Upper lobe of right lung (tissue), 1 donor: ENCODE data around the gene POLR3G. TPM values are rescaled to one million over a fixed set of nuclear protein-coding genes. Genes with fewer than 3 reads are reported as not detected.
A peak's percentile ranks its signal among the peaks of the same experiment; 100 is the strongest.

ENCODE experiments used
- ATAC-seq: fragments of 200-7000 bp; cut with Tn5 transposase; one replicate; pipeline ENCODE4 v1.9.1; 2020; ENCODE audit warnings: mild to moderate bottlenecking, moderate library complexity
- DNase-seq: peaks from one replicate; pipeline ENCODE4 v3.0.0-alpha.2; 2020
- H3K27ac ChIP-seq: fragments of 200-600 bp; one replicate; pipeline ENCODE4 v1.8.0; 2022
- H3K27me3 ChIP-seq: fragments of 200-600 bp; one replicate; pipeline ENCODE4 v1.8.0; 2022; ENCODE audit warnings: mild to moderate bottlenecking
- H3K36me3 ChIP-seq: fragments of 200-600 bp; one replicate; pipeline ENCODE4 v1.8.0; 2022
- H3K4me1 ChIP-seq: fragments of 200-600 bp; one replicate; pipeline ENCODE4 v1.8.0; 2022
- H3K4me3 ChIP-seq: fragments of 200-600 bp; one replicate; pipeline ENCODE4 v1.8.0; 2022; ENCODE audit warnings: mild to moderate bottlenecking
- H3K9me3 ChIP-seq: fragments of 200-600 bp; one replicate; pipeline ENCODE4 v1.8.0; 2022
- intact Hi-C: fragments of 100-400 bp; cut with DNase I; formaldehyde crosslinking; loops from one replicate; pipeline ENCODE4 v1.11.0; 2022
- total RNA-seq: library from RNA; stranded (reverse); fragmentation: NEBNext Ultra II Directional; extraction: Animal tissue kit (Norgen Biotek cat#: 25700); gene quantifications from one replicate; pipeline ENCODE4 v1.2.1, GENCODE V29; 2021
- TF ChIP-seq, protein P1 (sequence below): fragments of 200-600 bp; IDR thresholded peaks from one replicate; pipeline ENCODE4 v1.8.0; 2022; ENCODE audit warnings: antibody characterized with exemption
- donor health status: DM: no; HTN: yes; CAD: no; lungs with severe emphysema.

POLR3G gene
- total RNA-seq, 1 donor from 2014 or later, result 0.93 TPM

DNA sequence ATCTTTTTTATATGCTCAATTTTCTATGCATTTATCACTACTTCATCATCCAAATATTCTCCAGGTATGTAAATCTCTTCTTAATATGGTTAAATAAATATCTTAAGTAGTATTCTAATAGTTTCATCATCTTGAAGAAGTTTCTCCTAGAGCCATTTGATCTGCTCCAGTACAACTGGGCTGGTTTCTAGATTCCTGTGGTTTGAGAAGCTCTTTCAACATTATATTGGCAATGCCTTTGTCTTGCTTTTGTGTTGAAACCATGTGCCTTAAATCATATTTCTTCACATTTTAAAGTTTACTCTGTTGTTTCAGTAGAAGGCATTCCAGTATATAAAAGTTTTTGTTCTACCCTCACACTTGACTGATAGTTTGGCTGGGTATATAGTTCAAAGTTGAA, 27.7 kb upstream of the POLR3G start:
- no peaks in the 10 kb centered on the region for H3K36me3 ChIP-seq
- DNase-seq (no peak), ATAC-seq (no peak)
- intact Hi-C loops, result no loop called here
- TF ChIP-seq, protein P1, sequence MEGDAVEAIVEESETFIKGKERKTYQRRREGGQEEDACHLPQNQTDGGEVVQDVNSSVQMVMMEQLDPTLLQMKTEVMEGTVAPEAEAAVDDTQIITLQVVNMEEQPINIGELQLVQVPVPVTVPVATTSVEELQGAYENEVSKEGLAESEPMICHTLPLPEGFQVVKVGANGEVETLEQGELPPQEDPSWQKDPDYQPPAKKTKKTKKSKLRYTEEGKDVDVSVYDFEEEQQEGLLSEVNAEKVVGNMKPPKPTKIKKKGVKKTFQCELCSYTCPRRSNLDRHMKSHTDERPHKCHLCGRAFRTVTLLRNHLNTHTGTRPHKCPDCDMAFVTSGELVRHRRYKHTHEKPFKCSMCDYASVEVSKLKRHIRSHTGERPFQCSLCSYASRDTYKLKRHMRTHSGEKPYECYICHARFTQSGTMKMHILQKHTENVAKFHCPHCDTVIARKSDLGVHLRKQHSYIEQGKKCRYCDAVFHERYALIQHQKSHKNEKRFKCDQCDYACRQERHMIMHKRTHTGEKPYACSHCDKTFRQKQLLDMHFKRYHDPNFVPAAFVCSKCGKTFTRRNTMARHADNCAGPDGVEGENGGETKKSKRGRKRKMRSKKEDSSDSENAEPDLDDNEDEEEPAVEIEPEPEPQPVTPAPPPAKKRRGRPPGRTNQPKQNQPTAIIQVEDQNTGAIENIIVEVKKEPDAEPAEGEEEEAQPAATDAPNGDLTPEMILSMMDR, result no peak
- no peaks in the 10 kb centered on the region for H3K9me3 ChIP-seq
- no peaks in the 10 kb centered on the region for H3K27me3 ChIP-seq
- no peak overlapping the region for H3K27ac ChIP-seq
- H3K4me3 ChIP-seq, result no peak overlapping the region
- no peaks in the 10 kb centered on the region for H3K4me1 ChIP-seq

DNA sequence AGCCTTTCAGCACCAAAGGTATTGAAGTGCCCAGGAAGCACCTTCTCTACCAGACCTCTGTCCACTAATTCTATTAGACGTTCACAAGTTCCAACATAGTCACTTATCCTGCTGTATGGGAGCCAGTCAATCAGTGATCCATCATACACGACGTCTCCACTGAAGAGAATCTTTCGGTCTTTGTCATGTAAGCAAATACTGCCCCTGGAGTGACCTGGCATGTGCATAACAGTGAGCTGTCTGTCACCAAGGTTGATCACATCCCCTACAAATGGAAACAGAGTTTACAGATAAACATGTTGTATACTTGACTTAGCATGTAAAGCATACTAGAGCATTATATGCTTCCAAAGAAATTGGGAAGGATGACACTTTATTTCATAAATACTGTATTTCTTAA, 13.4 kb upstream of the POLR3G start:
- no peak for ATAC-seq
- no peaks in the 10 kb centered on the region for H3K9me3 ChIP-seq
- H3K4me1 ChIP-seq, result no peaks in the 10 kb centered on the region
- H3K27ac ChIP-seq, result no peak overlapping the region
- no peak overlapping the region for H3K4me3 ChIP-seq
- no peaks in the 10 kb centered on the region for H3K27me3 ChIP-seq
- no peak for DNase-seq
- intact Hi-C loops, result no loop called here
- TF ChIP-seq, protein P1, result no peak
- no peaks in the 10 kb centered on the region for H3K36me3 ChIP-seq

DNA sequence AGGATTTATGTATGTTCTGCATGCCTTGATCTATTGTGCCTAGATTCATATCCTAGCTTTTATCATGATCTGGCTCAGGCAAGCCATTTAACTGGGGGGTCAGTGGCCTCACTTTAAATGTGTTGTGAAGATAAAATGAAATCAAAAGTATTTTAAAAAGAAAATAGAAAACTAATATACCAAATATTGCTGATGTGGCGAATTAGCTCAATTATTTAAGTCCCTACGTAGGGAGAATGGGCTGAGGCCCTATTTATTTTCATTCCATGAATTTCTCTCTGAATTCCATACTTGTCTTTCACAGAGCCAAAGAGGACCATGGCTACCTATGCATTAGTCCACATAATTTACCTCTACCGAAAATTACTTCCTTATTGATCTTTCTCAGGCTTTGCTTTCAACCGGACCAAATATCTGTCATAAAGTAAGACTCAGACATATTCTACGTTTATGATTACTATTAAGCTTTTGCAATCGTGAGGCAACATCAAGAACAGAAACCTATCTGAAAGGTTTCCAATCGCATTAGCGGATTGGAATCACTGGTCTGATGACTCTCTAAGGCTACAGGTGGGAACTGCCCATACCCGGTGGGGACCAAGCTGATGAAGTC, 1.8 kb upstream of the POLR3G start:
- H3K27ac ChIP-seq, result no peak overlapping the region
- DNase-seq (no peak), ATAC-seq (no peak)
- H3K4me1 ChIP-seq, result peaks cover 9% of the 10 kb centered on the region
- intact Hi-C loops, result no loop called here
- TF ChIP-seq, protein P1, result no peak
- peak overlapping the region; percentile 79 for H3K4me3 ChIP-seq
- H3K36me3 ChIP-seq, result no peaks in the 10 kb centered on the region
- no peaks in the 10 kb centered on the region for H3K27me3 ChIP-seq
- H3K9me3 ChIP-seq, result no peaks in the 10 kb centered on the region

DNA sequence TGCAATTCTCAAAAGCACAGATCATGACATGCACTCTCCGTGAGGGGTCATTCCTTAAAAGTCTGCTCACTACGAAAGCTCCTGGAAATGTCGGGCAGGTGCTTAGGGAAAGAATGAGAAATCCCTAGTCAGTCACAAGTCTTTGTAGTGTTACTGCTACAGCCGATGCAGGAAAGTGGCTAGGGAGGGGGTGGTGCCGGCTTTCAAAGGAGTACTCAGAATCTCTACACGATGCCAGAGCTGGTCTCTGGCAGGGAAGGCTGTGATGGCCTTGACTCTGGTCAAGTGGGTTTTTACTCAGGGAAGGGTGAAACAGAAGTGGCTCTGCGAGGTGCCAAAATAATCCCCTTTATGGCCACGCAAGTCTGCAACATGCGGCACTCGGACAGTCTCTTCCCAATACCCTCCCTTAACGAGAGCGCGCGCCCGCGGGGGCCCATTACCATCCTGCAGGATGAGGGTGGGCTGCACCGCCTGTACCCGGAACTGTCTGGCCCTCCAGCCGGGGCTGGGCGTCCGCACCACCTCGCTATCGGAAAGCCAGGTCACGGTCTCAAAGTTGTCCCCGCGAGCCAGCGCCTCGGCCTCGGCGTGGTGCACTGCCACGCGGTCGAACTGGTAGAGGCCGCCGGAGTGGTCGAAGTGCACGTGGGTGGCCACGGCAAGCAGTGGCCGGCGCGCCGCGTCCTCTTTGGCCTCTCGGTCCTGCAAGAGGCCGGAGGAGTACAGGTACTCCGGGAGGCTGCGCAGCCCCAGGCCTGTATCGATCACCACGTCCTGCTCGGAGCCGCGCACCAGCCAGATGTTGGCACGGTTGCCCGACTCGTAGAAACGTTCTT, 1.0 kb upstream of the POLR3G start:
- Histone ChIP-seq H3K36me3 (no peaks in the 10 kb centered on the region), H3K27me3 (no peaks in the 10 kb centered on the region), H3K9me3 (no peaks in the 10 kb centered on the region), H3K4me1 (peaks cover 9% of the 10 kb centered on the region), H3K27ac (peak overlapping the region; percentile 86), H3K4me3 (peak overlapping the region; percentile 79)
- intact Hi-C loops, result no loop called here
- ATAC-seq (peak; percentile 56), DNase-seq (peak; percentile 81)
- TF ChIP-seq, protein P1, result no peak

DNA sequence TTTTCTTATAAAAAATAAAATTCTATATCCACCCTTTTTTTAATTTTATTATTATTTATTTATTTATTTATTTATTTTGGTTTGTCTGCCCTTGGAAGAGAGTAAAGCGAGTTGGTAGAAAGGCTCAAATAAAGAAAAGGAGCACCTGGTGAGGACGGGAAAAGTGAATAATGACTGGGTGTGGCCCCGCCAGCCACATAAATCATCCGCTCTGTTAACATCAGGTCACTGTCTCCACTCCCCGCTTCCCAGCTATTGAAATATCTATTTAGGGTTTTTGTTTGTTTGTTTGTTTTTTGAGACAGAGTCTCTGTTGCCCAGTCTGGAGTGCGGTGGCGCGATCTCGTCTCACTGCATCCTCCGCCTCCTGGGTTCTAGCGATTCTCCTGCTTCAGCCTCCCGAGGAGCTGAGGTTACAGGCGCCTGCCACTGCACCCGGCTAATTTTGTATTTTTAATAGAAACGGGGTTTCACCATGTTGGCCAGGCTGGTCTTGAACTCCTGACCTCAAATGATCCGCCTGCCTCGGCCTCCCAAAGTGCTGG, 844 bp downstream of the POLR3G start:
- Histone ChIP-seq H3K9me3 (no peaks in the 10 kb centered on the region), H3K4me3 (peak overlapping the region; percentile 79), H3K27me3 (no peaks in the 10 kb centered on the region), H3K36me3 (no peaks in the 10 kb centered on the region), H3K4me1 (peaks cover 9% of the 10 kb centered on the region), H3K27ac (no peak overlapping the region)
- intact Hi-C loops, result no loop called here
- TF ChIP-seq, protein P1, result no peak
- ATAC-seq (no peak), DNase-seq (no peak)
